Prostate gland (tissue), 2 donors: ENCODE measurements around the gene FXR2.

ENCODE experiments used
- CTCF ChIP-seq, 4 experiments: fragments of 200-600 bp in 2 of 4; fragments of 450-650 bp in 2 of 4; sonication (generic) in 2 of 4; IDR thresholded peaks; 1 replicate in 3 of 4; 2 replicates in 1 of 4; pipeline ENCODE4 v1.5.1; 2016 to 2019; ENCODE audit warnings: antibody characterized with exemption in 4 of 4, mild to moderate bottlenecking in 2 of 4, moderate library complexity in 2 of 4
- POLR2A ChIP-seq: fragments of 450-650 bp; IDR thresholded peaks from one replicate; pipeline ENCODE4 v1.6.1; 2016; ENCODE audit warnings: antibody characterized with exemption, mild to moderate bottlenecking

- no peak for TF ChIP-seq CTCF (IDR thresholded peaks at IDR 0.05)
- TF ChIP-seq POLR2A = no peak
Measured at GRCh38 chr17:7588553-7589203, 26.0 kb downstream of the FXR2 start.
